ENCODE measurements around the gene FRA10AC1.

The FRA10AC1 gene, protein sequence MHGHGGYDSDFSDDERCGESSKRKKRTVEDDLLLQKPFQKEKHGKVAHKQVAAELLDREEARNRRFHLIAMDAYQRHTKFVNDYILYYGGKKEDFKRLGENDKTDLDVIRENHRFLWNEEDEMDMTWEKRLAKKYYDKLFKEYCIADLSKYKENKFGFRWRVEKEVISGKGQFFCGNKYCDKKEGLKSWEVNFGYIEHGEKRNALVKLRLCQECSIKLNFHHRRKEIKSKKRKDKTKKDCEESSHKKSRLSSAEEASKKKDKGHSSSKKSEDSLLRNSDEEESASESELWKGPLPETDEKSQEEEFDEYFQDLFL

DNA sequence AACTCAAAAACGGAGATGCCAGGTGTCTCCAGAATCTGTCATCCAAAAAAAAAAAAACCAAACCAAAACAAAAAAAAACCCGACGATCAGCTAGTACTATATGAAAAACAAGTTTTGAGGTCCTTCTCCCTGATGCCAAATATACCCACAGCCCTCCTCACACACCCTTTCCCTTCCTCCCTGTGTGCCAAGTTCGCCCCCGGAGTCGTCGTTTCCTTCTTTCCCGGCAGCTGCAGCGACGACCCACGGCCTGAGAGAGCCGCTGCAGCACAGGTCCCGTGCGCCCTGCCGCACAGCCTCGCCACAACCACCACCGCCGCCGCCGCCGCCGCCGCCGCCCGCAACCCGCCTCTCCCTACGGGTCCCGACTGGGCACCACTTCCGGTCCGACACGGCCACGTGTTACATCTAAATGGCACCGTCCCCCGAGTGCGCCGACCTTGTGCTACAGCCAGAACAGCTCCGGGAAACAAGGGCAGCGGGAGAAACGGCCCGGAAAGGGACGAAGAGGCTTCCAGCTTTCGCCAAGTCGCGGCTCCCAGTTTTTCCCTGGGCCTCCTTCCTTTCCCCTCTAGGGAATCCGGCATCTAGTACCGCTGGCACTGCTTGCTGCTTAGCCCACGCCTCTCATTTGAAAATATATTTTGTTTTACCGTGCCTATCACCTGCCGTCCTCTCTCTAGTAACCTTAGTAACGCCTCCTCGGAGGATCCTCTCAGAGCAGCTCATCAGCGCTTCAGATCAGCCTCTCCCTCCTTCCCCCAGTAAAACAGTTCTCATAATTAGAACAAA is at the start of gene FRA10AC1:
Gene FRA10AC1, minus strand, starts transcription at position 383 of the 792 bp plus-strand sequence. CDS start 2,486 bp downstream, outside the sequence.
- DNase-seq = peak; percentile 95

- no peak for DNase-seq
Observed at GRCh38 chr10:93751832-93752231, 49.4 kb upstream of the FRA10AC1 start.

- DNase-seq = no peak
Observed at GRCh38 chr10:93751124-93751523, 48.7 kb upstream of the FRA10AC1 start.

DNA sequence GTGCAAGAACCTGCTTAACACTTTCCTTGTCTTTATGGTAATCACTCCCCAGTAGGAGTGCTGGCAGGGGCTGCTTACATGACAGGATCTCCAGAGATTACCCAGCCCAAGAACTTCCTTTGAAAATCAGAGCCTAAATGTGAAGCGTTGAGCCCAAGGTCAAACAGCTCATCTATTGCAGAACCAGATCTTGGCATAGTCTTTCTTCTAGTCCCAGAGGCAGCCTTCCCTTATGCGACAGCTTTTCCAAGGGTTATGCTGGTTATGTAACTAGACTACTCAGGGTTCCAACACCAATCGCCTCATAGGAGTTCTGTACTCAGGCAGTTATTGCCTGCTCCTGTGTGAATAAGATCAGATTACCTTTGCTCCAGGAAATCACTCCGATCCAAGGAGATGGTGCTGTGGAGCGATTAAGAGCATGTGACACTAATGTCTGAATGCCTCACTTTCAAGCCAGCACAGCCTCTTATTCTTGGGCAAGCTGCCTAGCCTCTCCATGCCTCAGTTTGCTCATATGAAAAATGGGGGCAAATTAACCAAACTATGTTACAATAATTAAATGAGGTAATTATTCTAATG is 46.9 kb upstream of the FRA10AC1 start:
- DNase-seq = no peak

DNA sequence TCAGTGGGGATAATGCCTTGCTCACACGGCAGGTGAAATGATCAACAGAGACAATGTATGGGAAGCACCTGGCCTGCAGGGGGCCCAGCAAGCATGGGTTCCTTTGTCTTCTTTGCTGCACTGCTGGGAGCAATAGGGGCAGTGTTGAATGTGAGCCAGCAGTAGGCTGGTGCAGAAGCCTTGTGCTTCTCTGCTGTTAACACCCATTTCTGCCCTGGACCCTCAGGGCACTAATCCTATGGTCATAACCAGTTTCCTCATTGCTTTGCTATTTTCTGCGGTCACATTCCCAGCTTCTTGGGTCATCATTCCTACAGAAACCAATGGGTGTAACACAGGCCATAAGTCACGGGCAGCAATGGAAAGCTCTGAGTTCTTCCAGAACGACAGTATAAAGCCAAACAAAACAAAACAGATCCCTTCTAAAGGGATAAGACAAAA is 44.5 kb upstream of the FRA10AC1 start:
- DNase-seq = no peak

DNA sequence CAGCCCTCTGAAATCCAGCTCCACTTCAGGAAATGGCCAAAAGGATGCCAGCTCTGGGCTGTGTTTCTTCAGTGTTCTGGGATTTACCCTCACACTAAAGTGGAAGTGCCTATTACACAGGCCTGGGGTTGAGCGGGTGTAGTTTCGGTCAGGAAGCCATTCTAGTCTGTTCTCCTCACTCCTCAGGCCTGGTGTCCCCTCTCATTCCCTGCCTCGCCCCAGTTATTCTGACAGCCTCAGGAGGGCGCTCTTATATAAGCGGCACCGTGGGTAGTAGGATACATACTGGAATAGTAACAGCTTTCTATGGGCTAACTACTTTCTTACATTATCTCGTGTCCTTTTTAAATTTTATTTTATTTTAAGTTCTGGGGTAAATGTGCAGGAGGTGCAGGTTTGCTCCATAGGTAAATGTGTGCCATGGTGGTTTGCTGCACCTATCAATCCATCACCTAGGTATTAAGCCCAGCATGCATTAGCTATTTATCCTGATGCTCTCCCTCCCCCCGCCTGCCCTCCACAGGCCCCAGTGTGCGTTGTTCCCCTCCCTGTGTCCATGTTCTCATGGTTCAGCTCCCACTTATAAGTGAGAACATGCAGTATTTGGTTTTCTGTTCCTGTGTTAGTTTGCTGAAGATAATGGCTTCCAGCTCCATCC is 43.1 kb upstream of the FRA10AC1 start:
- DNase-seq = no peak

GRCh38 chr10:93742633-93743349 is 40.4 kb upstream of the FRA10AC1 start:
- no peak for DNase-seq

DNA sequence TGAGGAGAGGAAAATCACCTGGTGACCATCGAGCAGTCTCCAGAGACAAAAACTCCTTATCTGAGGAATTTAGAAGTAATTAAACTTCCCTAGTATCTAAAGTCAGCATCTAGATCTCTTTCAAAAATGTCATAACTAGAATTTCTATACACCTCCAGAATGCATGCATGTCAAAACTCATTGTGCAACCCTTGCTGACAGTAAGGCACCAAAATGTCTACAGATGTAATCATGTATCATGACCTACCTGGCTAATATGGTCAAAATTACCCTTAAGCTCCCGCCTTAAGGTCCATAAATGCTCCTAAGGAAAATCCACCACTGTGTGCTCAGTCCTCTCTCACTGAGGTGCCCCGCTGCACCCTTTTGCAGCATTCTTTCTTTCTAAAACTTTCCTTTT is 39.0 kb upstream of the FRA10AC1 start:
- no peak for DNase-seq

- no peak for DNase-seq
Observed at GRCh38 chr10:93726024-93726423, 23.6 kb upstream of the FRA10AC1 start.

- no peak for DNase-seq
Observed at GRCh38 chr10:93723153-93723552, 20.8 kb upstream of the FRA10AC1 start.

GRCh38 chr10:93722550-93722949 is 20.2 kb upstream of the FRA10AC1 start:
- no peak for DNase-seq

GRCh38 chr10:93719901-93720300 is 17.5 kb upstream of the FRA10AC1 start:
- DNase-seq = no peak

GRCh38 chr10:93718937-93719725 is 16.7 kb upstream of the FRA10AC1 start:
- DNase-seq = no peak

GRCh38 chr10:93716766-93717165 is 14.4 kb upstream of the FRA10AC1 start:
- no peak for DNase-seq

GRCh38 chr10:93715345-93715744 is 13.0 kb upstream of the FRA10AC1 start:
- DNase-seq = no peak

DNA sequence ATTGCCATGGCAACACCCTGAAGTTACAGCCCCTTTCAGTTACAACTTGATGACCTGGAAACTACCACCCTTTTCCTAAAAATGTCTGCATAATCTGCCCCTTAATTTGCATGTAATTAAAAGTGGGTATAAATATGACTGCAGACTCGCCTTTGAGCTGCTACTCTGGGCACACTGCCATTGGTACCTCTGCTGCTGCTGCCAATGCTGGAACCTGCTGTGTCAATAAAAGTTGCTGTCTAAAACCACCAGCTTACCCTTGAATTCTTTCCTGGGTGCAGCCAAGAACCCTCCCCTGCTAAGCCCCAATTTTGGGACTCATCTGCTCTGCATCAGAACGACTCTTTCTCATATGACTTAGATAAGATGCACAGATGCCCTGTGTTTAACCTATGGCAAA is 10.2 kb upstream of the FRA10AC1 start:
- no peak for DNase-seq

GRCh38 chr10:93711891-93712290 is 9.5 kb upstream of the FRA10AC1 start:
- no peak for DNase-seq

DNA sequence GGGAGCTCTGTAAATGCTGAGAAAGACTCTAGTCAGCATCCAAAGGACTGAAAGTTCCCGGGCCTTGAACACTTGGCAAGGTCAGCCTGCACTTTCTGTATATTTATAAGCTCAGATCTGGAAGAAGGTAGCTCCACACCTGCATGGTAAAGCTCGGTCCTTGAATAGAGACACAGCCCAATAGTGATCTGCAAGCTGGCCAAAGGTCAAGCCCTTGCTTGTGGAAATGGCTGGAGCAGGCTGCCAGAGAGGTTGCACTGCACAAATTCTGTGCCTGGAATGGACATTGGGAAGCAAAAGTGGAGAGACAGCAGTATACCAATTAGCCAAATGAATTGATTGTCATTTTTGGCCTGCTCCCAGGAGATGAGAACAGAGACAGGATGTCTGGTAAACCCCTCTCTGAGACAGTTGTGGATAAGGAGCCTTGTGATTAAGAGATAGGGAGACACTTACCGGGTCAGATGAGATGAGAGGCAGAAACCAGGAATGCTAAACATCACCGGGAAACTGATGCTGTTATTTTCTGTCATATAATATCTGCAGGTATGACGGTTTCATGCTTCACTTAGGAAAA is 8.0 kb upstream of the FRA10AC1 start:
- no peak for DNase-seq

DNA sequence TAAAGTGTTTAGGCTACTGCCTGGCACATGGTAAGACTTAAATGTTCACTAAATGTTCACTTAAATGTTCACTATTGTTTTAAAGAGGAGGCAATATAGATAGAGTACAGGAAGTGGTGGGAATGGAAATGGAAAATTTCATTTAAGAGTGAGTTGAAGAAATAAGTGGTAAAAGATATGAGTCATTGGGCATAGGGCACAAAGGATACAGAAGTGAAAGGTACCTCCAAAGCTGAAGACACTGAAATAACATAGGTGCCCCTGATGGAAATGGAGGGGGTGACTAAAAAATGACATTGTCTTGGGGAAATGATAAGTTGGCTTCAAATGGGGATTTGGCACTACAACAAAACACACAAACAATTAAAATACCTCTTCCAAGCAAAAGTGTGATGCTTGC is 5.2 kb upstream of the FRA10AC1 start:
- DNase-seq = no peak

- DNase-seq = no peak
Observed at GRCh38 chr10:93704451-93704850, 2.1 kb upstream of the FRA10AC1 start.

DNA sequence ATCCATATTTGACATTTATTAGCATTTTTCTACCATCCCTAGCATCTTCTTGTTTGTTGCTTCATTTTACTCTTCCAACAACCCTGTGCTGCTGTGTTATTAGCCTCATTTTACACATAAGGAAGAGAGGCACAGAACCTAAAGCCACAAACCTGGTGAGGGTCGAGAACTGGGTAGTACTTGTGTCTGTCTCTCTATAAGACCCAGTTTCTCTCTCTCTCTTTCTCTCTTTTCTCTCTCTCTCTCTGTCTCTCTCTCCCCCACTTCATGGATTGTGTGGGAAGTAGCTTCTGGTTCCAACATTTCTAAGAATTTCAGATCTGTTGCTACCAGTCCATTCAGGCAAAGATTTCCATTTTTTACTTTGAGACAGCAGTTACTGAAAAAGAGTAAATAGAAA is 1.4 kb upstream of the FRA10AC1 start:
- DNase-seq = no peak
